Measurements from ENCODE around the gene KLHL12. TPM values are rescaled to one million over a fixed set of nuclear protein-coding genes. Genes with fewer than 3 reads are reported as not detected.

Gene KLHL12
- polyA plus RNA-seq, 1 experiment = 54.2 TPM

DNA sequence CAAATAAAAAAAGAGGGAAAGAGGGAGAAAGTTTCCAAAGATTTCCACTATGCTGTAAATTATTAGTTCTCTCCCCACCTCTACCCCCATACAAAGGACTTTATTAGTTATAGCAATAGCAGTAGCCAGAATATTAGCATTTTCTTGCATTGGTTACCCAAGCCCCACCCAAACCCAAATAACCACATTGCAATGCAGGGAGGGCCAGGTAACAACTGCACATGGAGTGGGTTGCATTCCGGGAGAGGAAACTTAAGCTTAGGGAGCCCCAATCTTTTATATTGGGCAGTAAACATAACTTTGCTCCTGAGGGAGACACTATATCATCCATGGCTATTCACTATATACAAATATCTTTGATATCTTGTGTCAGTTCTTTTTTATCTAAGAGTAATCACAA is 25.1 kb upstream of the KLHL12 start:
- TF ChIP-seq, protein P1, sequence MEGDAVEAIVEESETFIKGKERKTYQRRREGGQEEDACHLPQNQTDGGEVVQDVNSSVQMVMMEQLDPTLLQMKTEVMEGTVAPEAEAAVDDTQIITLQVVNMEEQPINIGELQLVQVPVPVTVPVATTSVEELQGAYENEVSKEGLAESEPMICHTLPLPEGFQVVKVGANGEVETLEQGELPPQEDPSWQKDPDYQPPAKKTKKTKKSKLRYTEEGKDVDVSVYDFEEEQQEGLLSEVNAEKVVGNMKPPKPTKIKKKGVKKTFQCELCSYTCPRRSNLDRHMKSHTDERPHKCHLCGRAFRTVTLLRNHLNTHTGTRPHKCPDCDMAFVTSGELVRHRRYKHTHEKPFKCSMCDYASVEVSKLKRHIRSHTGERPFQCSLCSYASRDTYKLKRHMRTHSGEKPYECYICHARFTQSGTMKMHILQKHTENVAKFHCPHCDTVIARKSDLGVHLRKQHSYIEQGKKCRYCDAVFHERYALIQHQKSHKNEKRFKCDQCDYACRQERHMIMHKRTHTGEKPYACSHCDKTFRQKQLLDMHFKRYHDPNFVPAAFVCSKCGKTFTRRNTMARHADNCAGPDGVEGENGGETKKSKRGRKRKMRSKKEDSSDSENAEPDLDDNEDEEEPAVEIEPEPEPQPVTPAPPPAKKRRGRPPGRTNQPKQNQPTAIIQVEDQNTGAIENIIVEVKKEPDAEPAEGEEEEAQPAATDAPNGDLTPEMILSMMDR (IDR thresholded peaks at IDR 0.05; ENCODE audit: low read depth, low read length) = no peak
- Histone ChIP-seq H3K4me3 (ENCODE audit: low read depth, low read length) (no peak overlapping the region), H3K9me3 (ENCODE audit: control insufficient read depth, insufficient read depth, low read length) (no peaks in the 10 kb centered on the region), H3K27me3 (ENCODE audit: control insufficient read depth, insufficient read depth, low read length) (no peaks in the 10 kb centered on the region), H3K27ac (ENCODE audit: low read depth, low read length) (no peak overlapping the region)
- CTCF ChIA-PET = interaction anchor here (1.3 kb wide), 1 partner anchor 315 kb away, joined by 4 read pairs; no protein-coding TSS in a partner anchor
- DNase-seq (ENCODE audit: low read depth, low spot score) = no peak
- POLR2A ChIA-PET = no interaction called here

DNA sequence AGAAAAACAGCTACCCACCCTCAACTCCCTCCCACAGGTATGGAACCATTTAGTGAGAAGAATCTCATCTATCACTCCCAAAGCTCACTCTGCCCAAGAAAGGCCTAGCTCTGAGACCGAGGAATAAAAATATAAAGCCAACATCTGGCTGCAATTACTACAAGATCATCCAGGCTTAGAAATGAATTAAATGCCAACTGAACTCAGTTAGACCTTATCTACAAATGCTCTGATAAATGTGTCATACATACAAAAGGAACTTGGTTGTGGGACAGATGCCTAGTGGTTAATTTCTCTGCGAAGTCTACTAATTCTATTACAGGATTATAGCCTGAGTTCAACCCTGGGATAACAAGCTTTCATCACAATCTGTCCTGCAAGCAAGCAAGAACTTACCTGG is 24.4 kb upstream of the KLHL12 start:
- no peak overlapping the region for H3K27ac ChIP-seq (ENCODE audit: low read depth, low read length)
- ChIA-PET POLR2A (no interaction called here), CTCF (no interaction called here)
- TF ChIP-seq, protein P1 (IDR thresholded peaks at IDR 0.05; ENCODE audit: low read depth, low read length) = no peak
- no peaks in the 10 kb centered on the region for H3K9me3 ChIP-seq (ENCODE audit: control insufficient read depth, insufficient read depth, low read length)
- no peak for DNase-seq (ENCODE audit: low read depth, low spot score)
- H3K27me3 ChIP-seq (ENCODE audit: control insufficient read depth, insufficient read depth, low read length) = no peaks in the 10 kb centered on the region
- no peak overlapping the region for H3K4me3 ChIP-seq (ENCODE audit: low read depth, low read length)

DNA sequence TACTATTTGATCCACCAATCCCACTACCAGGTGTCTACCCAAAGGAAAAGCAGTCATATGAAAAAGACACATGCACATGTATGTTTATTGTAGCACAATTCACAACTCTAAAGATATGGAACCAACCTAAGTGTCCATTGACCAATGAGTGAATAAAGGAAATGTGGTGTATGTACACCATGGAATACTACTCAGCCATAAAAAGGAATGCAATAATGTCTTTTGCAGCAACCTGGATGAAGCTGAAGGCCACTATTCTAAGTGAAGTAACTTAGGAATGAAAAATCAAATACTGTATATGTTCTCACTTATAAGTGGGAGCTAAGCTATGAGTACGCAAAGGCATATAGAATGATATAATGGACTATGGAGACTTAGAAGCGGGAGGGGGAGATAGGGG is 18.4 kb upstream of the KLHL12 start:
- TF ChIP-seq, protein P1 (IDR thresholded peaks at IDR 0.05; ENCODE audit: low read depth, low read length) = no peak
- POLR2A ChIA-PET = no interaction called here
- Histone ChIP-seq H3K9me3 (ENCODE audit: control insufficient read depth, insufficient read depth, low read length) (no peaks in the 10 kb centered on the region), H3K4me3 (ENCODE audit: low read depth, low read length) (no peak overlapping the region), H3K27me3 (ENCODE audit: control insufficient read depth, insufficient read depth, low read length) (no peaks in the 10 kb centered on the region), H3K27ac (ENCODE audit: low read depth, low read length) (no peak overlapping the region)
- CTCF ChIA-PET = interaction anchor here (1.1 kb wide), 1 partner anchor 54 kb away, joined by 3 read pairs; no protein-coding TSS in a partner anchor
- no peak for DNase-seq (ENCODE audit: low read depth, low spot score)

DNA sequence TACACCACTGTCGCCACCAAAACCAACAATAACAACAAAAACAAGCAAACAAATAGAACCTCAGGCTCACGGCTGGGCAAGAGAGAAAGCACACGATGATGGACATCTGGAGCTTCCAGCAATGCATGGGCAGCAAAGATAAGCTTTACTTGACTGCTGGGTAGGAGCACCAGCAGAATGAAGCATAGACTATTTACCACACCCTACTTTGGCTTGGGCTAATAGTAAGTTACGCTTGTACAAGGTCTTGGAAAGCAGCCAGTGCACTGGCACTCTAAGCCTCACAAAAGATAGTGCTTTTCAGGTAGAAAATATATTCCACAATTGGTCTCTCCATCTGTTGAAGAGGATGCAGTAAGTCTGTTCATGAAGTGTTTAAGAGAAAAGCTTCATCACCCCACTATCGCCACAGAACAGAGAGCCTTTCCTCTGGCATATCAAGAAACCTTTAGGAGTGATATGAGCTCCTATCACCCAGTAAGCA is 17.4 kb upstream of the KLHL12 start:
- no peak for DNase-seq (ENCODE audit: low read depth, low spot score)
- CTCF ChIA-PET = interaction anchor here (1.1 kb wide), 1 partner anchor 55 kb away, joined by 3 read pairs; no protein-coding TSS in a partner anchor
- POLR2A ChIA-PET = interaction anchor here (1.4 kb wide), 1 partner anchor 17 kb away, joined by 4 read pairs; the partner anchor contains the start of gene KLHL12
- no peak overlapping the region for H3K4me3 ChIP-seq (ENCODE audit: low read depth, low read length)
- no peaks in the 10 kb centered on the region for H3K9me3 ChIP-seq (ENCODE audit: control insufficient read depth, insufficient read depth, low read length)
- H3K27me3 ChIP-seq (ENCODE audit: control insufficient read depth, insufficient read depth, low read length) = no peaks in the 10 kb centered on the region
- no peak overlapping the region for H3K27ac ChIP-seq (ENCODE audit: low read depth, low read length)
- TF ChIP-seq, protein P1 (IDR thresholded peaks at IDR 0.05; ENCODE audit: low read depth, low read length) = no peak

DNA sequence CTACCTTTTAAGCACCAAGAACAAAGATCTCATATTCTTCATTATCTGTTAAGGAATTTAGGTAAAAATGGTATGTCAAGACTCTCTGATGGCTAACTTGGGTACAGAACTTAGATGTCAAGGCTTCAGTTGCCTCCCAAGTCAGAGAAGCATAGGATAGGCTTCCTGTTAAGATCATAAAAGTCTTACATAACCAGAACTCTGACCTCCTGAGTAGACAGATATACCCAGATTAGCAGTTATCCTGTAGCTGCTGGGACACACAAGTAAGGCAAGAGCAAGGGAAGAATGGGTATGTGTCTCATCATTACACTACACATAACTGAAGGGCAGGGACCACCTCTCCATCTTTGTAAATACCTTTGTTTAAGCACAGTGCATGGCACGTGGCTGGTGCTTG is 15.4 kb upstream of the KLHL12 start:
- CTCF ChIA-PET = no interaction called here
- no peak for DNase-seq (ENCODE audit: low read depth, low spot score)
- TF ChIP-seq, protein P1 (IDR thresholded peaks at IDR 0.05; ENCODE audit: low read depth, low read length) = no peak
- Histone ChIP-seq H3K4me3 (ENCODE audit: low read depth, low read length) (no peak overlapping the region), H3K9me3 (ENCODE audit: control insufficient read depth, insufficient read depth, low read length) (no peaks in the 10 kb centered on the region), H3K27ac (ENCODE audit: low read depth, low read length) (no peak overlapping the region), H3K27me3 (ENCODE audit: control insufficient read depth, insufficient read depth, low read length) (no peaks in the 10 kb centered on the region)
- POLR2A ChIA-PET = interaction anchor here (0.7 kb wide), 1 partner anchor 880 kb away, joined by 3 read pairs; no protein-coding TSS in a partner anchor
